HL-60/S4 treated with retinoic acid at 250 ng/mL for 4 days and 3 days (cell line): ENCODE results near the gene SPHK1.

Experiments
- in situ Hi-C: fragments of 300-500 bp; cut with MboI; formaldehyde crosslinking; loops from 2 replicates; pipeline ENCODE4 v1.7.0; 2022; ENCODE audit warnings: low sequenced_read_pairs

SPHK1 gene

DNA sequence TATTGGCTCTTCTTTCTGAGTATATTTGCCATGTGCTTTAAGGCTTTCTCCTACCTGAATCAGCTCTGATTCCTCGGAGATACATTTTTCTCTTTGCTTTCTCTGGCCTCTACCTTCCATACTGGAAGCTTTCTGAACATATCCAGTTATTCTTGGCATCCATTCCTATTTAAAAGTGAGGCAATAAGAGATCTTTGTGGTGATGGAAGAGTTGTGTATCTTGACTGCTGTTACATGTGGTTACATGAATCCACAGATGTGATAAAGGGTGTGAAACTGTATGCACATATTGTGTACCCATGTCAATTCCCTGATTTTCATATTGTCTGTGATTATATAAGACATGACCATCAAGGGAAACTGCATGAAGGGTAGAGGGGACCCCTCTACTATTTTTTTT is 44.1 kb downstream of the SPHK1 start:
- in situ Hi-C loops: loop anchor here (10.0 kb wide), 1 partner anchor 56 kb away; no protein-coding TSS in a partner anchor

DNA sequence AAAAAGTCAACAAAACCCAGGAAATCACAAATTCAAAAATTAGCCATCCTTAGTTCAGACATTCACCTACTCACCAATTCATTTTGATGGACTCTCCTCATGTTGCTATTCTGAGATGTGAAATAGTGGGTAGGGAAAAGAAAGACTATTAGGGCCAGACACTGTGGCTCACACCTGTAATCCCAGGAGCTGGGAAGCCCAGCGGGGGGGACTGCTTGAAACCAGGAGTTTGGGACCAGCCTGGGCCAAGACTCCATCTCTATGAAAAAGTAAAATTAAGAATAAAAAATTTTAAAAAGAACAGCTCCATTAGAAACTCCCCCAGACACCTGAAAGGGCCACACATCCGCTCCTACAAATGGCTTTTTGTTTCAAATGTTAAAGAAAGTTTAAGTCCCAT is 47.1 kb downstream of the SPHK1 start:
- in situ Hi-C loops: no loop called here

DNA sequence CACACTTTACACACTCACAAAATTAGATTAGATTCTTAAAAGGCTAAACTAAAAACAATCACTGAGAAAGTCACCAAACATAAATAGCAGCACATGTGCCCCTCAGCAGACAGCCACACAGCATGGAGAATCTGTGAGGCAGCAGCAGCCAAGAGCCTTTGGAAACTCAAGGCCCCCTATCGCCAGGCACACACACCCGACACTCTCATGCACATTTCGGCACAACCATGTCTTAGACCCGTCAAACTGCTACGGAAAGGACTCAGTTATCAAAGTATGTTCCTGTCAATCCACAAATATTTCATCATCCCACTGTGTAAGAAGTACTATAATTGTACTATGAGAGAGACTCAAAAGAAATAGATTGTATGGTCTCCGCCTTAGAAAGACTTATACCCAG is 47.6 kb downstream of the SPHK1 start:
- in situ Hi-C loops: no loop called here

DNA sequence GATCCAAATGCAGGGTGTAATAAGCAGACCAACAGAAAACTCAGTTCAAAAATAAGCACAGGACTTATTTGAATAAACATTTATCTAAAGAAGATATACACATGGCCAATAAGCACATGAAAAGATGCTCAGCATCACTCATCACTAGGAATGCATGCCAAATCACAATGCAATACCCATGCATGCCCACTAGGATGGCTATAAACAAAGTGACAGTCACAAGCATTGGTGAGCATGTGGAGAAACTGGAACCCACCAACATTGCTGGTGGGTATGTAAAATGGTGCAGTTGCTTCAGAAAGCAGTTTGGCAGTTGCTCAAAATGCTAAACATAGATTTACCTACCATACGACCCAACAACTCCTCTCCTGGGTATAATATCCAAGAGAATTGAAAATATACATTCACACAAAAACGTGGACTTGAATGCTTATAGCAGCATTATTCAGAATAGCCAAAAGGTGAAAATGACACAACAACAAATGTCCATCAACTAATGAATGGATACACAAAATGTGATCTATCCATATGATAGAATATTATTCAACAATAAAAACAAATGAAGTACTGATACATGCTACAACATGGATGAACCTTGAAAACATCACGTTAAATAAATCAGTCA is 48.4 kb downstream of the SPHK1 start:
- in situ Hi-C loops: no loop called here

DNA sequence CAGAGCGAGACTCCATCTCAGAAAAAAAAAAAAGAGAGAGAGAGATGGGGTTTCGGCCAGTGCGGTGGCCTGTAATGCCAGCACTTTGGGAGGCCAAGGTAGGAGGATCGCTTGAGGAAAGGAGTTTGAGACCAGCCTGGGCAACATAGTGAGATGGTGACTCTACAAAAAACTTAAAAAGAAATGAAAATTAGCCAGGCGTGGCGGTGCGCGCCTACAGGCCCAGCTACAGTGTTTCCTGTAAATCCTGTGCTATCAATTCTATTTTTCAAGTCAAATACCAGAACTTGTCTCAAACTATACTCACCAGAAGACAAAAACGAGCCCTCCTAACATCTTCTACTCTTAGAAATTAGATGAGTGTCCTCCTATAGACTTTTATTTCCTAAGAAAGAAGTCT is 49.3 kb downstream of the SPHK1 start:
- in situ Hi-C loops: no loop called here

DNA sequence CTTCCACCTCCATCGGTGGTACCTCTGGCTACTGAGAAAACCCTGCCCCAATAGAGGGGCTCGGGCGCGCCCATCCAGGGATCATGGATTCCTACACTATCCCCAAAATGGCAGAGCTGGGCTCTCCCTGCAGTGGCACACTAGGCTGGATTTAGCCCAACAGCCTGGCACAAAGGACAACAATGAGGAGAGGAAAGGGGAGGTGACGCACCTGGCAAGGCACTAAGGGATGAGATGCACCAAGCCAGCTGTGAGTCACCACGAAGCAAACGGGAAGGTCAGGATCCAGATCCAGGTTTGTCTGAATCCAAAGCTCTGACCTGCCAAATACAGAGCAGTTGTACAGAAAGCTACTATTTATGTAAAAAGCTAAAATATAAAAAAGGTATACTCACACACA is 50.5 kb downstream of the SPHK1 start:
- in situ Hi-C loops: no loop called here

DNA sequence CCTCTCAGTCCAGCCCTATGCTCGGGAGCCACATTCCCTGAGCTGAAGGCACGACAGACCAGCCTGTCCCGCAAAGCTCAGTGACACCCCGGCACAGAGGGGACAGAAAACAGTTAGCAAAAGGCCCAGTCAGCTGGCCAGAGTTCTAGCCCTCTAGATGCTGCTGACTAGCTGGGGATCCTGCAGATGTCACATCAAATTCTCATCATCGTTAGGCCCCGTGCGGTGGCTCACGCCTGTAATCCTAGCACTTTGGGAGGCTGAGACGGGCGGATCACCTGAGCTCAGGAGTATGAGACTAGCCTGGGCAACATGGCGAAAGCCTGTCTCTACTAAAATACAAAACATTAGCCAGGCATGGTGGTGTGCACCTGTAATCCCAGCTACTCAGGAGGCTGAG is 51.3 kb downstream of the SPHK1 start:
- in situ Hi-C loops: no loop called here
